Bronchial smooth muscle cell (primary cell): Measurements from ENCODE around the gene NTF3. TPM values are rescaled to one million over a fixed set of nuclear protein-coding genes. Genes with fewer than 3 reads are reported as not detected.

Experiments used
- total RNA-seq: library from RNA; depleted of rRNA; stranded (reverse); fragments of >200 nt; gene quantifications from 2 replicates; pipeline ENCODE4 v1.2.1, GENCODE V29; 2014

Gene NTF3
- total RNA-seq: not detected in 2 replicates

GRCh38 chr12:5432011-5432400 is at the start of gene NTF3:
NTF3 (plus strand) TSS chr12:5432108; CDS start chr12:5432325, 217 bp downstream.

